ENCODE results near the gene XYLT1.

XYLT1 gene

DNA sequence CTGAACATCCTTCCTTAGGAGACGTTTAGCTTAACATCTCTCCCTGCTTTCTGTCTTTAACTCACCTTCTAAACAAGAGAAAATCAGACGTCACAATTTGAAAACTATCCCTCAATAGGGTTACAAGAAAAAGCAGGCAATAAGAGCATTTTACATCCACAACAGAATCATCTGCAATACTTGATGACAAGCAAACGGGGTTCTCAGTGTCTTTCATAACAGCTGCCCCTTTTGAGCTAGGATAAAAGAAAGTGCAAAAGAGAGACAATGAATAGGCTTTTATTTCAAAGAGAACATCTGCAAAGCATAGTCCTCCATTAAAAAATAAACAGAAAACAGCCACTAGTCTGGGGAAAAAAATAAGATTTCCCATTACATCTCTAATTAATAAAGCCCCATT lies 13.2 kb downstream of the XYLT1 start:
- DNase-seq = no peak

DNA sequence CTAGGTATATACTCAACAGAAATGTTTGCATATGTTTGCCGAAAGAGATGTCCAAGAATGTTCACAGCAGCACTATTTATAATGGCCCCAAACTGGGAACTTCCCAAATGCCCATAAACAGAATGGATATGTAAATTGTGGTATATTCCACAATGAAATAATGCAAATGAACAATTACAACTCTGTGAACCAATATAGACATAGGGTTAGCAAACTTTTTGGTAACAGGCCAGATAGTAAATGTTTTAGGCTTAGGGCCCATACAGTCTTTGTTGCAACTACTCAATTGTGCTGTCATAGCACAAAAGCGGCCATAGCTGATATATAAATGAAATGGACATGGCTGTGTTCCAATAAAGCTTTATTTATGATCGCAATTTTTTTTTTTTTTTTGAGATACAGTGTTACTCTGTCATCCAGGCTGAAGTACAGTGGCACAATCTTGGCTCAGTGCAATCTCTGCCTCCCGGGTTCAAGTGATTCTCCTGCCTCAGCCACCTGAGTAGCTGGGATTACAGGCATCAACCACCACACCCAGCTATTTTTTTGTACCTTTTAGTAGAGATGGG lies 16.5 kb downstream of the XYLT1 start:
- no peak for DNase-seq

DNA sequence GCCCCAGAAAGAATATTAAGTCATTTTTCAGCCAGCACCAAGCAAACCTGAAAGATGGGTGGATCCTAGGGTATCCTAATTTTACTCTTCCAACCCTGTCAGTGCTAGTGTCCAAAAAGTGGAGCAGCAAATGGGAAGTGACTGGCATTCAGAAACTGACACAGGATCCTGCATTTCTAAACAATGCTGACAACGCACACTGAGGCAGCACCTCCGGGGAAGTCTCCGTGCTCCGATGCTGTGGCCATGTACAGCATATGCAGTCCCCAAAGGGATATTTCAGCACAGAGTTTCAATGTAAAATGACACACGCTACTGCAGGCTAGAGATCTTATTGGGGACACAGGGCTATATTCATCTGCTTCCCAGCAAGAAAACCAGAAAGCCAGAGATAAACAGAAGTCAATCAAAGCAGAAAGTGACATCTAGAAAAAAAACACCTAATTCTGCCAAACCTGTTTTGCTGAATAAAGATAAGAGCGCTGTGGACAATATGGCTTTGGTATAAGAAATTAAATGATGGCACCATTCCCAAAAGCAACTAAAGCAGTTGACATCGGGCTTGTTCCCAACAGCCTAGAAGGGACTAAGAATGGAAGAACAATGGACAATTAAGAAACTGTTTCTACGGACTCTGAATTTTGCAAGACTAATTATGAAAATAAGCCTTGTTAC lies 17.3 kb downstream of the XYLT1 start:
- no peak for DNase-seq

DNA sequence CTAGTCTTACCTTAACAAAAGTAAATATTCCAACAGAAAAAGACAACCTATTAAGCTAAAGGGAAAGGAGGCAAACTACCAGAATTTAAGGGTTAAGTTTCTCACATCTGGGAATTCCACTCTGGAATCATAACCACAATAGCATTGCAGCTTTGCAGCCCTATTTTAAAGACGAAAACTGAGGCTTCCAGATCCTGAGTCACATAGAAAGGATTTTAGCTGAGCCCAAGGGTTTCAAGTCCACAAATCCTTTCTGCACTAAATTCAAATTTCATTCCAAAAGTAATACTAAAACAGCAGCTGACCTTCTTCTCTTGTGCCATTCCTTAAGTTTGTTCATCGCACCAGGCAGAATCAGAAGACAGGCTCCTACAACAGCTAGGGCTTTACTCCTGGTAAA lies 17.8 kb downstream of the XYLT1 start:
- no peak for DNase-seq

DNA sequence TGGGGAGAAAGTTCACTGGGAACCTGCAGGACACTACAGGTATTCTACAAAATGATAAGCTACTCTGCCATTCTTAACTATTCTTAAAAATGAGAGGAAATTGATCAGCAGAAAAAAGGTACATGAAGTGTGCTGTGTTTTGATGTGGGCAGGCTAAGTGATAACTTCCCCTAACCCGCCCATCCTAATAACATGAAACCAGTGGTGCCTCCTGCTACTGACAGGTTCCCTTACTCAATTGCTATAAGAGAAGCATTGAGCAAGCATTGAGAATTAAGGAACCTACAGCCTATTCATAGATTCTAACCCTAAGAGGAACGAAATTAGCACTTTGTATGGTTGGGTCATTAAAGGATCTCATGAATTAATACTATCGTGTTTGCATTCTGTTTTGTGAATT lies 18.9 kb downstream of the XYLT1 start:
- no peak for DNase-seq

DNA sequence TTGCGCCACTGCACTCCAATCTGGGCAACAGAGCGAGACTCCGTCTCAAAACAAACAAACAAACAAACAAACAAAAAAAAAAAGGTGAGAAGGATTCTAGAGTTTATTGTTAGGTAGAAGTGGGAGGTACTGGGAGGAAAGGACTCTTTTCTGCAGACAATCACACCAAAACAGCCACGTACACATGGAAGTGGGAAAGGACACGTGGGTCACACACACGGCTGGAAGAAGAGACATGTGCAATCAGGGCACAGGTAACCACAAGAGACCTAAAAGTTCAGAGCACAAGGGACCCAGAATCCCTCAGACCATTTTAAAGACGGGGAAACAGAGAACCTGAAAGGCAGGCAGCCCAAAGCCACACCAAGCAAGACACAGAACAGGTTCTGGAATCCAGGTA lies 20.5 kb downstream of the XYLT1 start:
- no peak for DNase-seq

DNA sequence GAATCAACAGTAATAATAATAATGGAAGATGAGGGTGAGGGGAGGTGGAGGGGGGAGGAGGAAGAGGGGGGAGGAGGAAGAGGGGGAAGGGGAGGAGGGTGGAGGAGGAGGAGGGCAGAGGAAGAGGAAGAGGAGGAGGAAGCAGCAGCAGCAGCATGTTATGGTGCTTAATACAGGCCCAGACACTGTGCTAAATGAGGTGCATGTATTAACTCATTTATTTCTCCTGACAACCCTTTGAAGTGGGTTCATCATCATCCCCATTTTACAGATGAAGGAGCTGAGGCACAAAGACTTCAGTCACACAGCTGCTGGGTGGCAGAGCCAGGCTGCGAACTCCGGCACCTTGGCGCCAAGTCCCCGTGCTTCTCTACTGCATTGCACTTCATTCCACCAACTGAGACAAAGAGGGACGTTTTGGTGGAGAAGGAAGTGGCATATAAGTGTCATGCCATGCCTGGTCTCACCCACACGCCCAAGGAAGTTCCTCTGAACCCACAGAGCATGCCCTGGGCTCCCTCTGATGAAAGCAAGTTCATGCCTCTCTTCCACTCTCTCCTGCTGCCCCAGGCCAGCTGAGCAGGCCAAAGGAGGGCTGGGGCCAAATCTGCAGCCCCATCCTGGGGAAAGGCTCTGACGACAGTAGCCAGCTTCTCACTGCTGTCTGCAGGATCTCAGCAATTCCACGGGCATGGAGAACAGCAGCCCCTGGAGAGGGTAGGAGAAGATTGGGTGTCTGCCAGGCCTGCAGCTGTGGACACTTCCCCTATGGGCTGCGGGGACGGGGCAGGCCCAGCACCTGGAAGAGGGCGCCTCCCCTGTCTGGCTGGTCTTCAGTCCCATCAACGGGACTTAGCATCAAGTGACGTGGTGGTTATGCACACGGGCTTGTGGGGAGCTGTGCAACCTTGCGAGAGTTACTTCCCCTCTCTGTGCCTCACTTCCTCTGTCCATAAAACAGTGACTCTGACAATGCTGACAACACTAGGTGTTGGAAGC lies 21.8 kb downstream of the XYLT1 start:
- peak; percentile 27 to 30 for DNase-seq

DNA sequence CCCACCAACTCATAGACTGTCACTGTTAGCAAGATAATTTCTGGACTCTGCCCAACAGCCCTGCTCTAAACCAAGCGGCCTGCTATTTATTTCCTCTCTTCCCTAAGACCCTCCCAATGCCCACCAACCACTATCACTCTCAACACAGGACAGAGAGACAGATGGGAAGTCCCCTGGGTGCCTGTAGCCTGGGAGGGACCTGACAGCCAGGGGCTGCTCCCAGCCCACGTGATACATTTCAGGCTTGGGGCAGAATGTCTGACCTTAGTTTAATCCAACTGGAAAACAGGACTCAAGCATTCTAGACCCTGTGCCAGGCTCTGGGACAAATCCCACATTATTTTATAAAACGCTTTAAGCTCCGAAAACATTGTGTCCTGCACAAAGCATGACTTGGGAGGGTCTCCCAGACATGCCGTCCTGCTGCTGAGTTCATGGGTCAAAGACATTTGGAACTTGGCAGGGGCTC lies 23.6 kb downstream of the XYLT1 start:
- DNase-seq = no peak

DNA sequence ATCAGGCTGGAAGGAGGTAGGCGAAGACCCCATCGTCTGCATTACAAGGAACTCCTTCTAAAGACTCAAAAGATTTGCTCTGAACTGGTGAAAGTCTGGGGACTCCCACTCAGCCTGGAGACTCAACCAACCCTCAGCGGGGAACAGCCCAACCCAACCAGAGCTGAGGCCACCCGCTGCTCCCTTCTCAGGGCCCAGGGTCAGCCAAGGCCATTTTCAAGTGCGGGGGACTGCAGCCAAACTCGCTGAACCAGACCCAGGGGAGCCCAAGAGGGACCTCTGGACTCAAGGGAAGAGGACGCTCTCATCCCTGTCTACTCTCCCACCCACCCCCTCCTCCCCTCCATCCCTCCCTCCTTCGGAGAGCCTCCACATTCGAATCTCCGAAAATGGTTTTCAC lies 24.1 kb downstream of the XYLT1 start:
- no peak for DNase-seq

DNA sequence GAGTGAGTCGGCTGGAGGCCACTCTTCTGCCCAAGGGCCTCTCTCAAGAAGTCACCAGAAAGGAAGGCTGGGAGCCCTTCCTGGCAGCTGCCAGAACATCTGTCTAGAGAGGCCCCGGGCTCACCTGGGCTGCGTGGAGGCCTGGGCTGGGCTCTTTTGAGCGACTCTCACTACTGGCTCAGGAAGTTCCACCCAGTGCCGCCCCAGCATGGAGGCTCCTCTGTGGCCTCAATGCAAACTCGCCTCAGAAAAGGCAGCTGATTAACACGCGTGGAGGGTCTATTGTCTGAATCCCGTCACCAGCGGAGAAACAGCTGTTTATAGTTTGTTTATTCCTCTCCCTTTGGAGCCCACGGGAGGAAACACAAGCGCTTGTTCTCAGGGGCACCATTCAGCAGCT lies 25.3 kb downstream of the XYLT1 start:
- no peak for DNase-seq

DNA sequence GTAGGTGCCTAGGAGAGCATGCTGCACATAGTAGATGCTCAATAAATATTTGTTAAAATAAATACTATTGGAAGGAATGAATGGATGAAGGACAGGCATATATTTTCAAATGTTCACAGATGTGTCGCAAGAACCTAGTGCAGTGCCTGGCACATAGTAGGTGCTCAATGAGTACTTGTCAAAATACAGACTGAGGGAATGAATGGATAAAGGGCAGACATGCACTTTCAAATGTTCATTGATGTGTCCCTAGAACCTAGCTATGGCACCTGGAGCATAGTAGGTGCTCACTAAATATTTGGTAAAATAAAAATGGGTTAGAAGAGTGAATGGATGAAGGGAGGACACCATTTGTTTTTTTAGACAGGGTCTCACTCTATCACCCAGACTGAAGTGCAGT lies 26.1 kb downstream of the XYLT1 start:
- DNase-seq = no peak

DNA sequence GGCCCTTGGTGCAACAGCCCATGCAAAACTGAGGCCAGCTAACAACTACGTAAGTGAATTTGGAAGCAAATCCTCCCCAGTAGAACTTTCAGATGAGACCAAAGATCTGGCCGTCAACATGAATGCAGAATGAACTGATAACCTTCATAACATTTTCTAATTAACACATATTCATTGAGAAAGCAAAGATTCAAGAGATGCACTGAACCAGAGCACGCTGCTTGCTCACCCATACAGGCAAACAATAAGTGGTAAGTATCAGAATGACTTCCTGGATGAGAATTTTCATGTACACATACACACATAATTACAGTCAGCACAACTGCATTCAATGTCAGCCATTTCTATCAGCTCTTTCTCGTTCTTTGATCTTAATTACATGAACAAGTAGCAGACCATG lies 30.6 kb downstream of the XYLT1 start:
- no peak for DNase-seq

DNA sequence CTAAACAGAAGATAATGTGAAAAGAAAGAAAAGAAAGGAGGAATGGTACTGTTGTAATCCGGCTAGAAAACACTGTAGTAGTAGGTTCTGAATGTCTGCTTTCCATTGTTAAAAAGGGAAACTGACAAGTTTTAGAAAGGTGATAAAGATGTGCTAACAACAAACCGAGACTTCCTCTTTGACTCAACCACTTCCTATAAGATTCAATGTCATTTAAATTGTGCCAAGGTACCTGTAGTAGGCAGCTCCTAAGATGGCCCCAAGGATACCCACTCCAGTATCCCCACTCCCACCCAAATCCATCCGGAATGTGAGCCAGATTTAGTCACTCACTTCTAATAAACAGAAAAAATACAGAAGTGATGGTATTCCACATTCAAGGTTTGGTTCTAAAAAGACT lies 31.2 kb downstream of the XYLT1 start:
- DNase-seq = no peak

DNA sequence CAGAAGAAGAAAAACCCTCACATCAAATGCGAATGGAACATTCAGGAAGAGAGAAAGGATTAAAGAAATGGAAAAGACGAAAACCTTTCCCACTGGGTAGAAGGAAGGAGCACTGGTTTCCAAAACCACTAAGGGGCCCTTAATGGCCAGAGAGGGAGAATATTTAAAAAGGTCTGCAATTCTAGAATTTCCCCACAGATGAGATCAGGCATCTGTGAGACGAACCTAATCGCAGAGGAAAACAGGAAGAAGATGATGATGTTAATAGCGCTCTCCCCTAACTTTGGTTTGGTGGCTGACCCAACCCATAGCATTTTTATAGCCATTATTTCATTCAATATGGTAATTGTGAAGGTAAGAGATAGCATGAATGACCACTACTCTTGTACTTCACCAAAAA lies 32.8 kb downstream of the XYLT1 start:
- no peak for DNase-seq

DNA sequence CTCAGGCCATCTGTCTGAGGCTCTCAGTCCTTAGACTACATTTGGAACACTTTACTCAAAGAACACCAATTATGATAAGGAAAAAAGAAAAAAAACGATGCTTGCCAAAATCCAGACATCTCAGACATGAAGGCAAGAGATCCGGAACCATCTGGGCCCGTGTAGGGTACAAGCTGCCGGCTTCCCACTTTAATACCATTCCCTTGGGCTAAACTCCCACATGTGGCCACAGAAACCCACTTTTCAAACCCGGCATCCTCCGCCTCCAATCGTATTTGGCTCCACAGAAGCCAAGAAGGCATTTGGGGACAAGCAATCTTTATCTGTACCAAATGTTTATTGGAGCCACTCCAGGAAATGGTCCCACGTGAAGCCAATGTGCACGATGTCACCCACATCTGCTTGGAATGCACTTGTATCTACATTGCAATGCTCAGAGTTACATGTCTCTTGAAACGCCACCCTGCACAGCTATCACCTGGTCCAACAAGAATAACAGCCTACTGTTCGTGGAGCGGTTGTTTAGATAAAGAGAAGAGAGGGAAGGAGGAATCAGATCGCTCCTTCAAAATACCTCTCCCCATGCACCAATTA lies 33.5 kb downstream of the XYLT1 start:
- DNase-seq = no peak

DNA sequence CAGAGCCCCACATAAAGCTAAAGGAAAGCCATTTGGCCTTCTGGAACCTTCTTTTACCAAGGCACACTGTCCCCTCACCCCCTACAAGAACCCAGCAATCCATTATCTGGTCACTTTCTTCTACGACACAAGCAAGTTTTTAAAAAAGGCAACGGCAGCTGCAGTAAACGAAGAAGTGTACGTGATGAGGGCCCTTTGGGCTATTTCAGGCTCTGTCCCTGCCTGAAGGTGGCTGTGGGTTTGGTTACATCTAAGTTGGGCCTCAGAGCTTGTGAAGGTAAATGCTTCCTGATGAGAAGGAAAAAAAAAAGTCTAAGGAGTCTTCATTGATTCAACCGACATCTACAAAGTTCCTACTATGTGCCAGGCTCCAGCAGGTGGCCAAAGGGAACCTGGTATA lies 35.4 kb downstream of the XYLT1 start:
- no peak for DNase-seq

DNA sequence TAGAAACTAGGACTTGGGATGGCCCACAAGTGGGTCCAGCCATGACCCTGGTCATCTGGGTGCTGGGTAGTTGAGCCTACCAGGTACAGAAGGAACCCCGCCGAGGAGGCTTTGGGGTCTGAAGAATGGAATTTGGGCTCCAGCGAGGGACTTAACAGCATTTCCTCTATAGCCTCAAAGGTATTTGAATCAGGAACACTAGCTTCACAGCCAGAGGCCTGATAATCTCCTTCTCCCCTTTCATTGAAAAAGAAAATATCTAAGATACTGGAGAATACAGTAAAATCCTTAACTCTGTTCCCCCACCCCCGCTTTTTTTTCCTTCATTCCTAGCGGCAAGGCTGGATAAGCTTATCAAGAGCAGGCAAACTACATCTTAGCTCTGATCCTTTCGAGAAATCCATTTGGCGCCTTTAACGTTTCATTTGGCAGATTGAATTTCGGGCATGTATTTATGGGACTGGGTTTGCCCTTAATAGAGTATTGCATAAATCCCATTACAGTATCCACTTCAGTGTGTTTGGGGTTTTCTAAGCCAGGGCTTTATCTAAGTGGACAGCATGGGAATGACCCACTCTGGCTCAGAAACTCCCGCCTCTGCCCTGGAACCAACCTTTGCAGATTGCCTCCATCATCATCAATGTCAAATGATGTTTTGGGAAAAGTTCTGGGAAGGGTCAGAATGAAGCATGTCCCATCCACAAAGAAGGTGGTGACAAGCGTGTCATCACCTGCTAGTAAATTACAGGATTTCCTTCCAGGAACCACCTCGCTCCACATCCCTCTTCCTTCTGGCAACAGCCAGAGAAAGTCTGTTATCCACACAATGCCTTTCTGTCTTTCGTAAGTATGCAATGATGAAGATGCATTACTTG lies 36.9 kb downstream of the XYLT1 start:
- no peak for DNase-seq

DNA sequence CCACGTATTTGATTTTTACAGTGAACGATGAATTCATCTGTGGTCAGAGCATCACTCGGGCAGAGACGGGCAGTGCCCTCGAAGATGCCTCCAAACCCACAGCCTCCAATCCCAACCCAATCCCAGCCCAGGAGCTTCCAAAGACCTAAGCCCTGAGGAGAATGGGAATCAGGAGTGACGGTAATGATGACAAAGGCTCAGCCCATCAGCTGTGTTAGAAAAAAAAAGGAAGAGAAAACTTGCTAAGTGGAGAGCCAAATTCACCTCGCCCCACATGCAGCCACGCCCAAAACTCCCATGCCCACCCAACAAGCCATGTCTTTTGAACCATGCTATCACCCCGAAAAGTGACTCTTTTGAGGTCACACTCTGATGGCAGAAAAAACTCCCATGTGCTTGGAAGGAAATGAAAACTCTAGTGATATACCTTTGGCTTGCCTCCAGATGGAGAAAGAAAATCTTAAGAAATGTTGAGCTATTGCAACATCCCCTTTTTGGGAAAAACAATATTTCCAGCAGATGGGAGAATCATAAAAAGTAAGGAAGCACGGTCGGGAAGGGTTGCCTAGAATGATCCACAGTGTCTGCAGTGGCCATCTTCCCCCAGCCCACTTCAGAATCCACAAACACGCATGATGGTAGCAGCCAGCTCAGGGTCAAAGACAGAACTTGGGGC lies 37.7 kb downstream of the XYLT1 start:
- no peak for DNase-seq

DNA sequence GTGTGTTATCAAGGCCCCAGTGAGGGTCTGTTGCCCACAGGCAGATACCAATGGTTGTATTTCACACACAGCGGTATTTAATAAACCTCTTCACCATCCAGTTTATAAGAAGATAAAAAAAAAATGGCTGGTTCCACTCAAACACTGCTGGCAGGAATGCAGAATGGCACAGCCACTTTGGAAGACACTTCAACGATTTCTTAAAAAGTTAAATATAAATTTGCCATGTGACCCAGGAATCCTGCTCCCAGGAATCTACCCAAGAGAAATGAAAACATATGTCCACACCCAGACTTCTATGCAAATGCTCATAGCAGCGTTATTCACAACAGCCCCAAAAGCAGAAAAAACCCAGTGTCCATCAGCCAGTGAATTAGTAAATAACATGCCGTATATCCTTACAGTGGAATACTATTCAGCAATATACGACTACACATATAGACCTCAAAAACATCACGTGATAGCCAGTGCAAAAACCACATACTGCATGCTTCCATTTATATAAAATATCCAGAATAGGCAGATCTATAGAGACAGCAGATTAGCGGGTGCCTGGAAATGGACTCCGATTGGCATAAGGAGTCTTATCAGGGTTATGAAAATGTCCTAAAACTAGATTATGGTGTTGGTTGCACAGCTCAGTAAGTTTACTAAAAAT lies 38.7 kb downstream of the XYLT1 start:
- no peak for DNase-seq

DNA sequence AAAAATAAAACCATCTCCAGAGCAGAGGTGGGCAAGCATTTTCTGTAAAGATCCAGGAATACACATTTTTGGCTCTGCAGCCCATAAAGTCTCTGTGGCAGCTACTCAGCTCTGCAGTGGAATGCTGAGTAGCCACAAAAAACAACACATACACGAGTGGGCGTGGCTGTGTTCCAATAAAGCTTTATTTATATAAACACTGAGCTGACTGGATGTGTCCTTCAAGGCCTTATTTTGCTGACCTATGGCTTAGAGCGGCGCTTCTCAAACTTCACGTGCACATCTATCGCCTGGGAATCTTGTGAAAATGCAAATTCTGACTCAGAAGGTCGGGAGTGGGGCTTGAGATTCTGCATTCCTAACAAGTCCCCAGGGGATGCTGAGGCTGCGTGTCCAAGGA lies 39.7 kb downstream of the XYLT1 start:
- no peak for DNase-seq

DNA sequence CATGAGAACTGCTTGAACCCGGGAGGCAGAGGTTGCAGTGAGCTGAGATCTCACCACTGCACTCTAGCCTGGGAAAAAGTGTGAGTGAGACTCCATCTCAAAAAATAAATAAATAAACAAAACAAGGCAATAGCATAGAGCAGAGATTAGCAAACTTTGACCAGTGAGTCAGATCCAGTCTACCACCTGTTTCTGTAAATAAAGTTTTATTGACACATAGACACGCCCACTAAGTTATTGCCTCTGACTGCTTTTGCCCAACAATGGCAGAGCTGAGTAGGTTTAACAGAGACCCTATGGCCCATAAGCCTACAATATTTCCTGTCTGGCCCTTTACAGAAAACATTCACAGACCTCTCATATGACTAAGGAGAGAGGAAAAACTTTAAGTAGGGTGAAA lies 44.3 kb downstream of the XYLT1 start:
- DNase-seq = no peak
